Common myeloid progenitor, CD34-positive (primary cell): Measurements from ENCODE around the gene DNMT3A.

Experiments
- CTCF ChIA-PET: fragments of 350-600 bp; sonication (Branson Sonifier 250); formaldehyde crosslinking; loops from one replicate; lab custom pipeline; 2021; ENCODE audit warnings: antibody characterized with exemption; lab: Charles Lee
- POLR2A ChIA-PET: fragments of 350-600 bp; sonication (Branson Sonifier 250); formaldehyde crosslinking; loops from one replicate; lab custom pipeline; 2021; ENCODE audit warnings: antibody characterized with exemption; lab: Charles Lee
- DNase-seq, 3 donors: peaks; one replicate each; pipeline versions ENCODE4 v3.0.0 to v3.0.0-alpha.2; 2013
- H3K27ac ChIP-seq, 2 experiments: 1 replicate in 1 of 2; 2 replicates in 1 of 2; pipeline ENCODE4 v1.7.0; 2013; ENCODE audit warnings: inconsistent platforms in 2 of 2, low read length in 2 of 2, mild to moderate bottlenecking in 2 of 2, low read depth in 1 of 2, moderate library complexity in 1 of 2; ENCODE audit not compliant: severe bottlenecking in 2 of 2, insufficient read depth in 1 of 2, poor library complexity in 1 of 2
- H3K27me3 ChIP-seq, 5 experiments: replicated peaks in 2 of 5; 1 replicate in 3 of 5; 2 replicates in 2 of 5; pipeline versions ENCODE4 v1.6.1 to v1.7.0; 2013; ENCODE audit warnings: low read length in 4 of 5, mild to moderate bottlenecking in 2 of 5, moderate library complexity in 2 of 5, inconsistent platforms in 1 of 5; ENCODE audit not compliant: insufficient read depth in 5 of 5, control insufficient read depth in 4 of 5
- H3K36me3 ChIP-seq, 4 experiments: 1 replicate in 2 of 4; 2 replicates in 2 of 4; pipeline versions ENCODE4 v1.6.1 to v1.7.0; 2013; ENCODE audit warnings: low read length in 3 of 4, control low read depth in 1 of 4, mild to moderate bottlenecking in 1 of 4; ENCODE audit not compliant: control insufficient read depth in 4 of 4, insufficient read depth in 4 of 4
- H3K4me1 ChIP-seq, 4 experiments: 1 replicate in 3 of 4; 2 replicates in 1 of 4; pipeline versions ENCODE4 v1.6.1 to v1.7.1; 2013; ENCODE audit warnings: low read length in 3 of 4, mild to moderate bottlenecking in 3 of 4, control low read depth in 1 of 4, inconsistent platforms in 1 of 4, moderate library complexity in 1 of 4; ENCODE audit not compliant: control insufficient read depth in 4 of 4, insufficient read depth in 4 of 4; ENCODE audit errors: control extremely low read depth in 1 of 4
- H3K4me3 ChIP-seq, 7 experiments: 1 replicate in 4 of 7; 2 replicates in 3 of 7; pipeline versions ENCODE4 v1.5.1 to v1.7.0; 2013; ENCODE audit warnings: mild to moderate bottlenecking in 7 of 7, low read length in 6 of 7, moderate library complexity in 6 of 7, inconsistent platforms in 2 of 7, low read depth in 2 of 7, control low read depth in 1 of 7; ENCODE audit not compliant: insufficient read depth in 4 of 7, control insufficient read depth in 1 of 7; ENCODE audit errors: extremely low read depth in 1 of 7
- H3K9me3 ChIP-seq, 5 experiments: 1 replicate in 4 of 5; 2 replicates in 1 of 5; pipeline versions ENCODE4 v1.6.1 to v1.7.1; 2013; ENCODE audit warnings: low read length in 4 of 5, mild to moderate bottlenecking in 2 of 5, inconsistent platforms in 1 of 5, low read depth in 1 of 5, moderate library complexity in 1 of 5; ENCODE audit not compliant: control insufficient read depth in 4 of 5, insufficient read depth in 2 of 5; ENCODE audit errors: control extremely low read depth in 1 of 5
- WGBS: methylation state at CpG from one replicate; pipeline ENCODE4 v1.1.5; 2013; ENCODE audit not compliant: insufficient coverage; 5-methylcytosine and 5-hydroxymethylcytosine counted together

Gene DNMT3A

DNA sequence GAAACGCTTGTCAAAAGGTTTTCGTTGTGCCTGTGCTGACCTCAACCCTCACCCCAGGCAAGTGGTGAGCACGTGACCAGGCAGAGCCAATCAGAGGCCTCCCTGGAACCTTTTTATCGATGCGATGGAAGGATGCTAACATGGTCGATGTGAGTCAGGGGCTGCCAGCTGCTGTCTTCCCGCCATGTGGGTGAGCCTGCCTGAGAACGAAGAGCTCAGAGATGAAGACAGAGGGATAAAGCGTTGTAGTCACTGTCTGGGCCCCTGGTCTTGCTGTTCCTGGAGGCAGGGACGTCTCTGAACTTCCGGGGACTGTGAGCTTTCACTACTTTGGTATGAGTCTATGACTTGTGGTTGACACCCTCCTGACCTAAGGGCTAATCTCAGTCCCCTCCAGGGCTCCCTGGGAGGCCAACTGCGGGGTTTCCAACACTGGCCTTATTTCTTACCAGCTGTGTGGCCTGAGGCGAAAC is 18.6 kb downstream of the DNMT3A start:
- no peaks in the 10 kb centered on the region for H3K27me3 ChIP-seq
- H3K9me3 ChIP-seq = peaks cover 0 to 13% (median 9%) of the 10 kb centered on the region in 5 experiments
- H3K4me3 ChIP-seq = no peak overlapping the region
- H3K36me3 ChIP-seq = peaks cover 7 to 17% (median 14%) of the 10 kb centered on the region in 4 experiments
- CTCF ChIA-PET = interaction anchor here (0.9 to 1.3 kb wide), 2 partner anchors 9 to 14 kb away, joined by 3 to 4 read pairs; no protein-coding TSS in a partner anchor
- 92% methylated on average over 12 of the region's 13 CpGs for WGBS
- no peak overlapping the region for H3K27ac ChIP-seq
- no peaks in the 10 kb centered on the region for H3K4me1 ChIP-seq
- POLR2A ChIA-PET = no interaction called here
- no peak for DNase-seq

DNA sequence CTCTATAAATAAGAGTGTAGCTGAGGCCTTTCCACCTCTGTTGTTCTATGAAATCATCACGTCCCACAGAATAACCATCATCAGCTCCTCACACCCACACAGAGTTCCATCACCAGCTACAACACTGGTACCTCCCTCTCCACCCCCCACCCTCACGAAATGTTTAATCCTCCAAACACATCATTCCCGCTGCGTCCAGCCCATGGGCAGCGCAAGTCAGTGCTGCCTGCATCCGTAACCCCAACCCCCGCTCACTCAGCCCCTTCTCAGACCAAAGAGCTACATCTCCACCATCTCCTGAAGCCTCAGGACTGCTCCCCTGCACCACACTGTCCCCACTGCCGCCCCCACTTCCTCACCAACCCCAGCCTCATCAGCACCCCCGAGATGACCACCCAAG is 19.4 kb downstream of the DNMT3A start:
- Histone ChIP-seq H3K36me3 (peaks cover 4 to 13% (median 8%) of the 10 kb centered on the region in 4 experiments), H3K27me3 (no peaks in the 10 kb centered on the region), H3K4me1 (no peaks in the 10 kb centered on the region), H3K27ac (no peak overlapping the region), H3K4me3 (no peak overlapping the region), H3K9me3 (peaks cover 0 to 12% (median 8%) of the 10 kb centered on the region in 5 experiments)
- ChIA-PET POLR2A (no interaction called here), CTCF (no interaction called here)
- DNase-seq = no peak
- 96% methylated on average over 9 of the region's 9 CpGs for WGBS

DNA sequence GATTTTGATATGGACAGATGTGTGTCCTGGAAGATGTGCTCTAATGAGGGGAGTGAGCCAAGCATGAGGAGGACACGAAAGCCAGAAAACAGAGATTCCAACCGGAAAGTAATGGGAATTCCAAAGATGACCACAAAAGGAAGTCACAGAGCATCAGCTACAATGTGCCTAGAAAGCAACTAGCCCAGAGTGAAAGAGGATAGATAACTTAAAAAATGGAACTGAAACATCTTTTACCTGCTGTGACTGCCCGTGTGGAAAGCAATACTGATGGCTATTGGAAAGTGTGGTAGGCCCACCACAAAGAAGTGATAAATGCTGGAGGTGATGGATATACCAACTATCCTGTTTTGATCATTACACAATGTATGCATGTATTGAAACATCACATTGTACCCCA is 21.6 kb downstream of the DNMT3A start:
- H3K27ac ChIP-seq = no peak overlapping the region
- no peak overlapping the region for H3K4me3 ChIP-seq
- H3K36me3 ChIP-seq = no peaks in the 10 kb centered on the region
- 100% methylated on average over 3 of the region's 3 CpGs for WGBS
- ChIA-PET POLR2A (no interaction called here), CTCF (interaction anchor here (1.0 kb wide), 1 partner anchor 10 kb away, joined by 3 read pairs; no protein-coding TSS in a partner anchor)
- peaks cover 3 to 19% (median 17%) of the 10 kb centered on the region in 4 experiments for H3K4me1 ChIP-seq
- no peaks in the 10 kb centered on the region for H3K9me3 ChIP-seq
- H3K27me3 ChIP-seq = no peaks in the 10 kb centered on the region
- DNase-seq = no peak

DNA sequence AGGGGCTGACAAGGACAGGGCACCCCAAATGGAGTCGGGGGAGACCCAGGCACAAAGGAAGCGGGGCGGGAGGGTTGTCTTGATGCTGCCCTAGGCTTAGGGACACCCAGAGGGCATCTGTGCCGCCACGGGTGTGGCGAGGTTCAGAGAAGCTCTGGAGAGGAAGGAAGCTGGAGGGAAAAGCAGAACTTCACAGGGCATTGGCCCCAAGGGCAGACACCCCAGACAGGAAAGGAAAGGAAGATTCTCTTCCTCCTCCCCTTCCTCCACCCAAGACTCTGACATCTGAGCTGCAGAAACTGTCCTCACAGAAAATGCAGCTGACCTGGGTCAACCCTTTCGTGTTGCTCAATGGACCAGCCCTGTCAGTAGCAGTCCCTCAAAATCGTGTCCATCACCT is 25.6 kb downstream of the DNMT3A start:
- no peak overlapping the region for H3K27ac ChIP-seq
- no peaks in the 10 kb centered on the region for H3K9me3 ChIP-seq
- H3K4me3 ChIP-seq = peak overlapping the region in 1 of 7 experiments; percentile 19
- DNase-seq = peak in 1 of 3 donors; percentile 36
- H3K27me3 ChIP-seq = no peaks in the 10 kb centered on the region
- CTCF ChIA-PET = interaction anchor here (0.6 to 3.4 kb wide), 9 partner anchors 8 to 463 kb away, joined by 3 to 15 read pairs (median 3); no protein-coding TSS in a partner anchor
- POLR2A ChIA-PET = no interaction called here
- WGBS = 31% methylated on average over 6 of the region's 8 CpGs
- H3K4me1 ChIP-seq = peaks cover 3 to 33% (median 29%) of the 10 kb centered on the region in 4 experiments
- peaks cover 0 to 25% (median 19%) of the 10 kb centered on the region in 4 experiments for H3K36me3 ChIP-seq

DNA sequence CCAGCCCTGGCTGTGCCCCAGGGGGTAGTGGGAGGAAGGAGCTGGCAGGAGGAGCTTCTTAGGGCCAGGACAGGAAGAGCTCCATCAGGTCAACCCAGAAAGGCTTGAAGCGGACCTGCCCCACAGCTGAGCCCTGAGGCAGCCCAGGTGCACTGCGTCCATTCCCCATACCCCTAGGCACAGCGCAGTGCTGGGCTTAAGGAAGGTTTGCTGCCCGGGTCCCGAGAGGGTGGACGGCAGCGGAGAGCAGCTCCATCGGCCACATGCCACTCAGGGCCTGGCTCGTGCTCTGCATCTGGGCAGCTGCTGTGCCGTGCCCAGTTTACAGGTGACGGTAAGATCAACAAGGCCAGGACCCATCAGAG is 26.4 kb downstream of the DNMT3A start:
- CTCF ChIA-PET = interaction anchor here (1.1 to 3.4 kb wide), 7 partner anchors 9 to 252 kb away, joined by 3 to 15 read pairs (median 4); no protein-coding TSS in a partner anchor
- 96% methylated on average over 9 of the region's 11 CpGs for WGBS
- no peak for DNase-seq
- Histone ChIP-seq H3K4me1 (peaks cover 3 to 33% (median 29%) of the 10 kb centered on the region in 4 experiments), H3K4me3 (no peak overlapping the region), H3K36me3 (peaks cover 0 to 26% (median 20%) of the 10 kb centered on the region in 4 experiments), H3K27ac (no peak overlapping the region), H3K27me3 (no peaks in the 10 kb centered on the region), H3K9me3 (no peaks in the 10 kb centered on the region)
- POLR2A ChIA-PET = no interaction called here

DNA sequence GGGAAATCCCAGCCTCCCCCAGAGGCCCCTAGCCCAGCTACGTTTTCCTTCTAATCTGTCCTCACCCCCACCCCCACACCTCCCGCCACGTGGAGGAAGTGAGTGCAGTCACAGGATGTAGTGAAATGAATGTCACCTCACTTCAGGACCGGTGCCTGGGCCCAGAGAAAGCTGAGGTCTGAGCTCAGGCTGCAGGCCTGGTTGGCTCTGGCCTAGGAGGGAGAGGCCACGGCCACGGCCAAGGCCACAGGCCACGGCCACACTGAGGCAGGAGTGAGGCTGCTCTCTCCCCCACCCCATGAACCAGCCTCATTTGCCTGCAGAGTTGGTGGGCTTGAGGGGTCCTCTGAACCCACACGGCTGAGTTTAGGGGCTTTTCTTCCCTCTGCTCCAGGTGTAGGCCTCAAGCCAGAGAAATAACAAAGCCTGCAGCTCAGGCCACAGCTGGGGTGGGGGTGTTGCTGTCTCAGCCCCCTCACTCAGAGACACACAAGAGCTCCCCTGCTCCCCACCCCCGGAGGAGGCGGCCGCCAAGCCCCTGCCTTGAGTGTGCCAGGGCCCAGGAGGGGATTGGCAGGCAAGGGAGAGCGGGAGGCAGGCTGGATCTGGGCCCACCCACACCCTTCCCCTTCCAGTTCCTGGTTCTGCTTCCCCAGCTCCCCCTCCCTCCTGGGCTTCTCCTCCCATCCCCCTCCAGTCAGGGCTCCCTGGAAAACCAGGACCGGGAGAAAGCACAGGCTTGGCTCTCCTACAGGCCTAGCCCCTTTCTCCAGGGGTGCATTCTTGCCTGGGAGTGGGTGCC is 27.0 kb downstream of the DNMT3A start:
- WGBS = 49% methylated on average over 6 of the region's 13 CpGs
- H3K4me1 ChIP-seq = peaks cover 3 to 33% (median 29%) of the 10 kb centered on the region in 4 experiments
- H3K9me3 ChIP-seq = no peaks in the 10 kb centered on the region
- peak overlapping the region in 1 of 2 experiments; percentile 71 for H3K27ac ChIP-seq
- peaks cover 0 to 26% (median 20%) of the 10 kb centered on the region in 4 experiments for H3K36me3 ChIP-seq
- no peaks in the 10 kb centered on the region for H3K27me3 ChIP-seq
- DNase-seq = peak in 2 of 3 donors; percentile 33 to 45
- peak overlapping the region in 2 of 7 experiments; percentile 6 to 23 for H3K4me3 ChIP-seq
- CTCF ChIA-PET = interaction anchor here (0.9 to 3.4 kb wide), 7 partner anchors 9 to 252 kb away, joined by 3 to 15 read pairs (median 3); no protein-coding TSS in a partner anchor
- POLR2A ChIA-PET = interaction anchor here (0.7 kb wide), 1 partner anchor 13 kb away, joined by 3 read pairs; no protein-coding TSS in a partner anchor
